OCI-LY1 (cell line): Measurements from ENCODE around the gene SMIM11.

ENCODE experiments used
- H2AFZ ChIP-seq: fragments of 200-600 bp; sonication (generic), shearing (Covaris generic); 2 replicates; pipeline ENCODE4 v1.6.0; 2014; ENCODE audit warnings: antibody characterized with exemption, mild to moderate bottlenecking, low read length
- H3F3A ChIP-seq: fragments of 200-600 bp; sonication (generic), shearing (Covaris generic); 2 replicates; pipeline ENCODE4 v1.6.0; 2014; ENCODE audit warnings: mild to moderate bottlenecking, antibody characterized with exemption, low read length, moderate library complexity; ENCODE audit not compliant: insufficient read depth
- H3K27ac ChIP-seq: fragments of 200-600 bp; sonication (generic); 2 replicates; pipeline ENCODE4 v1.5.1; 2014; ENCODE audit warnings: low read length, mixed run types, mild to moderate bottlenecking, low read depth; ENCODE audit not compliant: poor library complexity, severe bottlenecking
- H3K27me3 ChIP-seq: fragments of 200-600 bp; sonication (generic); 2 replicates; pipeline ENCODE4 v1.6.0; 2014; ENCODE audit warnings: antibody characterized with exemption, mild to moderate bottlenecking, low read length, moderate library complexity; ENCODE audit not compliant: insufficient read depth
- H3K36me3 ChIP-seq: fragments of 200-600 bp; sonication (generic); 2 replicates; pipeline ENCODE4 v1.6.1; 2014; ENCODE audit warnings: mild to moderate bottlenecking, antibody characterized with exemption, low read length, moderate library complexity, mixed read lengths; ENCODE audit not compliant: insufficient read depth
- H3K4me1 ChIP-seq: fragments of 200-600 bp; sonication (generic); 2 replicates; pipeline ENCODE4 v1.5.1; 2014; ENCODE audit warnings: mild to moderate bottlenecking, low read length, moderate library complexity; ENCODE audit not compliant: insufficient read depth, severe bottlenecking
- H3K4me2 ChIP-seq: fragments of 200-600 bp; sonication (generic), shearing (Covaris generic); 2 replicates; pipeline ENCODE4 v1.6.1; 2014; ENCODE audit warnings: low read length
- H3K4me3 ChIP-seq: fragments of 200-600 bp; sonication (generic); 2 replicates; pipeline ENCODE4 v1.5.1; 2014; ENCODE audit warnings: low read length, low read depth, mild to moderate bottlenecking, mixed read lengths; ENCODE audit not compliant: poor library complexity, severe bottlenecking
- H3K79me2 ChIP-seq: fragments of 200-600 bp; shearing (Covaris generic); 2 replicates; pipeline ENCODE4 v1.6.1; 2016; ENCODE audit warnings: mixed run types, low read length, mixed read lengths; ENCODE audit not compliant: insufficient read depth
- H3K9ac ChIP-seq: fragments of 200-600 bp; sonication (generic), shearing (Covaris generic); 2 replicates; pipeline ENCODE4 v1.6.1; 2014; ENCODE audit warnings: mild to moderate bottlenecking, low read length, mixed read lengths
- H3K9me2 ChIP-seq: fragments of 200-600 bp; sonication (generic), shearing (Covaris generic); 2 replicates; pipeline ENCODE4 v1.6.1; 2014; ENCODE audit warnings: low read depth, mild to moderate bottlenecking, low read length, mixed read lengths
- H3K9me3 ChIP-seq: fragments of 200-600 bp; shearing (Covaris generic); 2 replicates; pipeline ENCODE4 v1.6.1; 2014; ENCODE audit warnings: low read length, mixed read lengths
- H4K20me1 ChIP-seq: fragments of 200-600 bp; sonication (generic), shearing (Covaris generic); 2 replicates; pipeline ENCODE4 v1.6.0; 2016; ENCODE audit warnings: mild to moderate bottlenecking, low read length; ENCODE audit not compliant: insufficient read depth
- EZH2 ChIP-seq: fragments of 200-600 bp; sonication (generic), shearing (Covaris generic); IDR thresholded peaks from 2 replicates; pipeline ENCODE4 v1.8.0; 2017; ENCODE audit warnings: borderline replicate concordance, mixed run types, mild to moderate bottlenecking, antibody characterized with exemption, low read length, moderate library complexity, mixed read lengths
- TF ChIP-seq, protein P1 (sequence below): fragments of 200-600 bp; sonication (generic), shearing (Covaris generic); IDR thresholded peaks from 2 replicates; pipeline ENCODE4 v1.5.1; 2017; ENCODE audit warnings: mild to moderate bottlenecking, antibody characterized with exemption, low read length, moderate library complexity, mixed read lengths

SMIM11 gene

DNA sequence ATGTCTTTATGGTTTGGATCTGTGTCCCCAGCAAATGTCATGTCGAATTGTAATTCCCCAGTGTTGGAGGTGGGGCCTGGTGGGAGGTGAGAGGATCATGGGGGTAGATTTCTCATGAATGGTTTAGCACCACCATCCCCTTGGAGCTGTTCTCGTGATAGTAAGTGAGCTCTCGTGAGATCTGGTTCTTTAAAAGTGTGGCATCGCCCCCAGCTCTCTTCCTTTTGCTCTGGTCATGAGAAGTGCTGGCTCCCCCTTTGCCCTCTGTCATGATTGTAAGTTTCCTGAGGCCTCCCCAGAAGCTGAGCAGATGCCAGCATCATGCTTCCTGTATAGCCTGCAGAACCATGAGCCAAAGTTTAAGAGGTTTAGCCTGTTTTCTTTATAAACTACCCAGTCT, 22.8 kb upstream of the SMIM11 start:
- Histone ChIP-seq H3F3A (no peaks in the 10 kb centered on the region), H3K9me2 (no peaks in the 10 kb centered on the region), H3K4me3 (no peak overlapping the region), H4K20me1 (no peaks in the 10 kb centered on the region), H3K4me2 (no peak overlapping the region), H3K36me3 (no peaks in the 10 kb centered on the region), H3K27ac (no peak overlapping the region), H3K9me3 (no peaks in the 10 kb centered on the region), H2AFZ (no peak overlapping the region), H3K4me1 (peaks cover 5% of the 10 kb centered on the region), H3K9ac (no peak overlapping the region), H3K79me2 (no peaks in the 10 kb centered on the region), H3K27me3 (no peaks in the 10 kb centered on the region; the same call in 1 of the 2 replicates)
- TF ChIP-seq EZH2 = no peak
- TF ChIP-seq, protein P1, sequence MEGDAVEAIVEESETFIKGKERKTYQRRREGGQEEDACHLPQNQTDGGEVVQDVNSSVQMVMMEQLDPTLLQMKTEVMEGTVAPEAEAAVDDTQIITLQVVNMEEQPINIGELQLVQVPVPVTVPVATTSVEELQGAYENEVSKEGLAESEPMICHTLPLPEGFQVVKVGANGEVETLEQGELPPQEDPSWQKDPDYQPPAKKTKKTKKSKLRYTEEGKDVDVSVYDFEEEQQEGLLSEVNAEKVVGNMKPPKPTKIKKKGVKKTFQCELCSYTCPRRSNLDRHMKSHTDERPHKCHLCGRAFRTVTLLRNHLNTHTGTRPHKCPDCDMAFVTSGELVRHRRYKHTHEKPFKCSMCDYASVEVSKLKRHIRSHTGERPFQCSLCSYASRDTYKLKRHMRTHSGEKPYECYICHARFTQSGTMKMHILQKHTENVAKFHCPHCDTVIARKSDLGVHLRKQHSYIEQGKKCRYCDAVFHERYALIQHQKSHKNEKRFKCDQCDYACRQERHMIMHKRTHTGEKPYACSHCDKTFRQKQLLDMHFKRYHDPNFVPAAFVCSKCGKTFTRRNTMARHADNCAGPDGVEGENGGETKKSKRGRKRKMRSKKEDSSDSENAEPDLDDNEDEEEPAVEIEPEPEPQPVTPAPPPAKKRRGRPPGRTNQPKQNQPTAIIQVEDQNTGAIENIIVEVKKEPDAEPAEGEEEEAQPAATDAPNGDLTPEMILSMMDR = no peak

DNA sequence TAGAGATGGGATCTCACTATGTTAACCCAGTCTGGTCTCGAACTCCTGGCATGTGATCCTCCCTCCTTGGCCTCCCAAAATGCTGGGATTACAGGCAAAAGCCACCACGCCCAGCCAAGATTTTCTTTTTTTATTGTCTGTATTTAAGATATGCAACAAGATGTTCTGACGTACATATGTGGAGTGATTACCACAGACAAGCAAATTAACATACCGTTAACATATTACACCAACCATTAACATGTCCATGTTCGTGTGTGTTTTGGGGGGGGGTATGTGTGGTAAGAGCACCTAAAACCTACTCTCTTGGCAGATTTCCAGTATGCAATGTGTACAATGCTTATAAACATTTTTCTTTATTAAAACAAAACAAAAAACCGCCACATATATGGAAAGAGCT, 22.1 kb upstream of the SMIM11 start:
- Histone ChIP-seq H3K27ac (no peak overlapping the region), H3K27me3 (no peaks in the 10 kb centered on the region; the same call in 1 of the 2 replicates), H3K9ac (no peak overlapping the region), H4K20me1 (no peaks in the 10 kb centered on the region), H3K4me2 (no peak overlapping the region), H3K9me2 (no peaks in the 10 kb centered on the region), H3K36me3 (no peaks in the 10 kb centered on the region), H3F3A (no peaks in the 10 kb centered on the region), H3K79me2 (no peaks in the 10 kb centered on the region), H3K9me3 (no peaks in the 10 kb centered on the region), H2AFZ (no peak overlapping the region), H3K4me1 (peaks cover 5% of the 10 kb centered on the region), H3K4me3 (no peak overlapping the region)
- no peak for TF ChIP-seq EZH2
- TF ChIP-seq, protein P1 = no peak

DNA sequence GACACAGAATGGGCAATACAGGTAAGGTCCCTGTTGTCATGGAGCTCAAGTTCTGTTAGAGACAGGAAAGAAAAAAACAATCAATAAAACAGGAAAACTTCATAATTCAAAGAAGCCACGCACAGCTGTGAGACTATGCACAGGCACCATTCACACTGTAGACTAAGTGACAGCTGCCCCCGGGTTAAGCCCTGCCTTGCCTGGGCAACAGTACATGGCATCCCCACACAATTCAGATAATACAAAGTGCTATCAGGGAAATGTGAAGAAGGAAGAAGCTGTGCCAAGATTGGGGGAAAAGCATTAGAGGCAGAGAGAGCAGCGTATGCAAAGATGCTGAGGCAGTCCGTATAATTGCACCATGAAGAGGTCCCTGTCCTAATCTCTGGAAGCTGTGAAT, 20.5 kb upstream of the SMIM11 start:
- Histone ChIP-seq H3K27ac (no peak overlapping the region), H3K9me3 (no peaks in the 10 kb centered on the region), H3K4me2 (no peak overlapping the region), H3K36me3 (no peaks in the 10 kb centered on the region; the same call in 1 of the 2 replicates), H3K27me3 (peaks cover 3% of the 10 kb centered on the region; the same call in 1 of the 2 replicates), H3F3A (no peaks in the 10 kb centered on the region), H3K9me2 (no peaks in the 10 kb centered on the region), H4K20me1 (no peaks in the 10 kb centered on the region), H2AFZ (no peak overlapping the region), H3K79me2 (no peaks in the 10 kb centered on the region), H3K9ac (no peak overlapping the region), H3K4me3 (no peak overlapping the region), H3K4me1 (peaks cover 5% of the 10 kb centered on the region)
- no peak for TF ChIP-seq EZH2
- TF ChIP-seq, protein P1 = no peak
